ENCODE data around the gene PRKG1. TPM values are rescaled to one million over a fixed set of nuclear protein-coding genes. Genes with fewer than 3 reads are reported as not detected.

PRKG1 gene
- 10 to 100 TPM; 24.0 to 89.1 (median 45.7) TPM for total RNA-seq

GRCh38 chr10:51074238-51075028, at the start of gene PRKG1:
PRKG1 (plus strand) TSS chr10:51074487.
- Histone ChIP-seq H3K27ac (peak within 1 kb of the TSS; percentile 60 to 90 (median 74)), H3K27me3 (no peaks in the 10 kb centered on the region), H3K36me3 (no peaks in the 10 kb centered on the region), H3K4me3 (peak within 1 kb of the TSS; percentile 32 to 71 (median 51)), H3K4me1 (peaks cover 0 to 8% (median 0%) of the 10 kb centered on the region in 4 donors), H3K9me3 (no peaks in the 10 kb centered on the region)
- peak in 2 of 3 donors; percentile 70 to 77 for DNase-seq
- no peak for TF ChIP-seq POLR2A (IDR thresholded peaks at IDR 0.05)
- TF ChIP-seq, protein P1, sequence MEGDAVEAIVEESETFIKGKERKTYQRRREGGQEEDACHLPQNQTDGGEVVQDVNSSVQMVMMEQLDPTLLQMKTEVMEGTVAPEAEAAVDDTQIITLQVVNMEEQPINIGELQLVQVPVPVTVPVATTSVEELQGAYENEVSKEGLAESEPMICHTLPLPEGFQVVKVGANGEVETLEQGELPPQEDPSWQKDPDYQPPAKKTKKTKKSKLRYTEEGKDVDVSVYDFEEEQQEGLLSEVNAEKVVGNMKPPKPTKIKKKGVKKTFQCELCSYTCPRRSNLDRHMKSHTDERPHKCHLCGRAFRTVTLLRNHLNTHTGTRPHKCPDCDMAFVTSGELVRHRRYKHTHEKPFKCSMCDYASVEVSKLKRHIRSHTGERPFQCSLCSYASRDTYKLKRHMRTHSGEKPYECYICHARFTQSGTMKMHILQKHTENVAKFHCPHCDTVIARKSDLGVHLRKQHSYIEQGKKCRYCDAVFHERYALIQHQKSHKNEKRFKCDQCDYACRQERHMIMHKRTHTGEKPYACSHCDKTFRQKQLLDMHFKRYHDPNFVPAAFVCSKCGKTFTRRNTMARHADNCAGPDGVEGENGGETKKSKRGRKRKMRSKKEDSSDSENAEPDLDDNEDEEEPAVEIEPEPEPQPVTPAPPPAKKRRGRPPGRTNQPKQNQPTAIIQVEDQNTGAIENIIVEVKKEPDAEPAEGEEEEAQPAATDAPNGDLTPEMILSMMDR (IDR thresholded peaks at IDR 0.05), result no peak

DNA sequence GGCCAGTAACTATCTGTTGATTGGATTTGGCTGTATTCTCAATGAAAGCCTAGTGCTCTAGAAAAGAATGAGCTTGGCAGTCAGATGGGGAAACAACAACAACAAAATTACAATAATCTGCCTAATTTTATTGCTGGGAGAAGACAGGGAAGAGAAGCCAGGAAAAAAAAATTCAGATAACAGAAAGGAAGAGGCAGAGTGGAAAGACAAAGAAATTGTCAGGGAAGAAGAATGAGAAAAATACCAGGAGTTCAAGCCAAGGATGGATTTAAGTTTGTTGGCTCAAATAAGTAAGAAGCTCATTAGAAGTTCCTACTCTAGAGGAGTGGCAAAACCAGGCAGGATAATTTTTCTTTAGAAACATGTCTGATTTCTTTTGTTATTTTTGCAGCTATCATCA, 45.9 kb upstream of the PRKG1 start:
- Histone ChIP-seq H3K4me3 (no peak overlapping the region), H3K36me3 (no peaks in the 10 kb centered on the region), H3K9me3 (no peaks in the 10 kb centered on the region), H3K27me3 (no peaks in the 10 kb centered on the region), H3K4me1 (no peaks in the 10 kb centered on the region), H3K27ac (no peak overlapping the region)
- no peak for DNase-seq
- TF ChIP-seq, protein P1 (IDR thresholded peaks at IDR 0.05), result no peak
- TF ChIP-seq POLR2A (IDR thresholded peaks at IDR 0.05), result no peak

DNA sequence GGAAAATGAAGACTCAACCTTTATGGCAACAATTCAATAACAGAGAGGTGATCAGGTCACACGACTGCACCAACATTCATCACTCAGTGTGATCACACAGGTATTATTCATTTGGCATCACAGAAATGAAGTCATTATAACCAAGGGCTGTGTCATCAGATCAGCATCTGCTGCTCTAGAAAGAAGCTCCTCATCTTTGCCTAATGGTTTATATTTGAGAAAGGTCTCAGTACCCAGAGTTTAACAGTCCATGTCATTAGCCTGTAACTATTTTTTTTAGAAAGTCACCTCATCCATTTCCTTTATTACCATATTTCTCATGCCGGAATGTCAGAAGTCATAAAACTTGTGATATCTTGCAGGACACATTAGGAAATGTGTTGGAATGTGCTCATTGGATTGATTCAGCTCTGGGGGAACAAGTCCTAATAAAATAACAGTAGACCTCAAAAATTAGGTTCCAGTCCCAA, 45.1 kb upstream of the PRKG1 start:
- no peaks in the 10 kb centered on the region for H3K27me3 ChIP-seq
- no peak overlapping the region for H3K27ac ChIP-seq
- H3K36me3 ChIP-seq, result no peaks in the 10 kb centered on the region
- no peak for TF ChIP-seq POLR2A (IDR thresholded peaks at IDR 0.05)
- TF ChIP-seq, protein P1 (IDR thresholded peaks at IDR 0.05), result no peak
- no peaks in the 10 kb centered on the region for H3K9me3 ChIP-seq
- H3K4me3 ChIP-seq, result no peak overlapping the region
- no peak for DNase-seq
- no peaks in the 10 kb centered on the region for H3K4me1 ChIP-seq

DNA sequence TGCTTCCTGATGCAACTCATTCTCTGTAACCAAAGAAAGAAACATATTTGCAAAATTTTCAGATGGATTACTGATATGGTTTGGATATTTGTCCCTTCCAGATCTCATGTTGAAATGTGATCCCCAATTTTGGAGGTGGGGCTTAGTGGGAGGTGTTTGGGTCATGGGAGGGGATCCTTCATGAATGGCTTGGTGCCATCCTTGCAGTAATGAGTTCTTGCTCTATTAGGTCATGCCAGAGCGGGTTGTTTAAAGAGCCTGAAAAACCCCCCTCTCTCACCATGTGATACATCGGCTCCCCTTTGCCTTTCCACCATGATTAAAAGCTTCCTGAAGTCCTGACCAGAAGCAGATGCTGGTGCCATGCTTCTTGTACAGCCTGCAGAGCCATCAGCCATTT, 43.8 kb upstream of the PRKG1 start:
- H3K9me3 ChIP-seq, result no peaks in the 10 kb centered on the region
- no peaks in the 10 kb centered on the region for H3K27me3 ChIP-seq
- no peaks in the 10 kb centered on the region for H3K36me3 ChIP-seq
- TF ChIP-seq, protein P1 (IDR thresholded peaks at IDR 0.05), result no peak
- no peak for TF ChIP-seq POLR2A (IDR thresholded peaks at IDR 0.05)
- H3K4me1 ChIP-seq, result no peaks in the 10 kb centered on the region
- no peak overlapping the region for H3K4me3 ChIP-seq
- DNase-seq, result no peak
- no peak overlapping the region for H3K27ac ChIP-seq

- Histone ChIP-seq H3K36me3 (no peaks in the 10 kb centered on the region), H3K4me3 (no peak overlapping the region), H3K27me3 (no peaks in the 10 kb centered on the region), H3K9me3 (no peaks in the 10 kb centered on the region), H3K4me1 (no peaks in the 10 kb centered on the region), H3K27ac (no peak overlapping the region)
- no peak for DNase-seq
- TF ChIP-seq, protein P1 (IDR thresholded peaks at IDR 0.05), result no peak
- TF ChIP-seq POLR2A (IDR thresholded peaks at IDR 0.05), result no peak
Observed at GRCh38 chr10:51031950-51032349, 42.3 kb upstream of the PRKG1 start.

All from Peyer's patch (tissue), 4 donors.